Endothelial cell of umbilical vein (primary cell): ENCODE results near the gene UBAC1. TPM values are rescaled to one million over a fixed set of nuclear protein-coding genes. Genes with fewer than 3 reads are reported as not detected.

Experiments
- BruUV-seq: library from RNA; stranded (reverse); fragments of 400-500 nt; replicated peaks from 2 replicates; lab custom pipeline; 2021; lab: Mats Ljungman, UMichigan
- CTCF ChIA-PET: fragments of 300-600, 350-600 bp; sonication (Branson Sonifier 250); formaldehyde crosslinking; loops from one replicate; lab custom pipeline; 2021; ENCODE audit warnings: antibody characterized with exemption, inconsistent platforms; lab: Charles Lee
- POLR2A ChIA-PET: fragments of 300-600, 350-600 bp; sonication (Branson Sonifier 250); formaldehyde crosslinking; loops from one replicate; lab custom pipeline; 2021; ENCODE audit warnings: antibody characterized with exemption, inconsistent platforms; lab: Charles Lee
- DNase-seq: peaks from one replicate; pipeline ENCODE4 v3.0.0-alpha.2; 2011; ENCODE audit warnings: low read depth, low spot score
- FAIRE-seq: peaks from 2 replicates; lab custom pipeline; 2011; peaks lifted over from hg19 to GRCh38; lab: Jason Lieb, UNC
- H2AFZ ChIP-seq: 2 replicates; pipeline ENCODE4 v1.6.0; 2012; ENCODE audit warnings: low read depth, low read length, control low read depth, inconsistent platforms
- H3K27ac ChIP-seq: 2 replicates; pipeline ENCODE4 v1.5.1; 2011; ENCODE audit warnings: low read depth, mild to moderate bottlenecking, control low read depth, low read length, moderate library complexity; ENCODE audit not compliant: insufficient read depth
- H3K27me3 ChIP-seq, 2 experiments: 2 replicates each; pipeline versions ENCODE4 v1.6.0 to v1.6.1; 2011; ENCODE audit warnings: low read length in 2 of 2, mixed read lengths in 1 of 2; ENCODE audit not compliant: control insufficient read depth in 2 of 2, insufficient read depth in 2 of 2
- H3K36me3 ChIP-seq, 2 experiments: 2 replicates in 1 of 2; 3 replicates in 1 of 2; pipeline ENCODE4 v1.5.1; 2011; ENCODE audit warnings: low read length in 2 of 2, mild to moderate bottlenecking in 1 of 2, moderate library complexity in 1 of 2; ENCODE audit not compliant: control insufficient read depth in 2 of 2, insufficient read depth in 2 of 2; ENCODE audit errors: extremely low read depth in 1 of 2
- H3K4me1 ChIP-seq: 3 replicates; pipeline ENCODE4 v1.5.1; 2011; ENCODE audit warnings: mild to moderate bottlenecking, low read length; ENCODE audit not compliant: control insufficient read depth, insufficient read depth; ENCODE audit errors: extremely low read depth
- H3K4me2 ChIP-seq: 2 replicates; pipeline ENCODE4 v1.6.1; 2011; ENCODE audit warnings: low read length, control low read depth, mixed read lengths; ENCODE audit not compliant: insufficient read depth
- H3K4me3 ChIP-seq, 3 experiments: fragments of 200-600 bp in 1 of 3; sonication (generic), shearing (Covaris generic) in 1 of 3; replicated peaks in 1 of 3; 2 replicates each; pipeline ENCODE4 v1.5.1; 2011 to 2016; ENCODE audit warnings: control low read depth in 3 of 3, low read length in 3 of 3, mild to moderate bottlenecking in 2 of 3, inconsistent platforms in 1 of 3, low read depth in 1 of 3, moderate library complexity in 1 of 3; ENCODE audit not compliant: insufficient read depth in 1 of 3
- H3K79me2 ChIP-seq: 2 replicates; pipeline ENCODE4 v1.6.0; 2012; ENCODE audit warnings: low read length, inconsistent platforms; ENCODE audit not compliant: control insufficient read depth, insufficient read depth
- H3K9ac ChIP-seq: replicated peaks from 2 replicates; pipeline ENCODE3; 2011; ENCODE audit warnings: low read length, control low read depth; ENCODE audit not compliant: insufficient read depth; ENCODE audit errors: extremely low read depth
- H3K9me1 ChIP-seq: replicated peaks from 3 replicates; pipeline ENCODE4 v1.6.0; 2011; ENCODE audit warnings: mild to moderate bottlenecking, low read length; ENCODE audit not compliant: control insufficient read depth, insufficient read depth; ENCODE audit errors: extremely low read depth
- H3K9me3 ChIP-seq: replicated peaks from 2 replicates; pipeline ENCODE4 v1.5.1; 2012; ENCODE audit warnings: low read length, inconsistent platforms; ENCODE audit not compliant: control insufficient read depth, insufficient read depth
- H4K20me1 ChIP-seq: replicated peaks from 2 replicates; pipeline ENCODE3; 2011; ENCODE audit warnings: mild to moderate bottlenecking, low read length; ENCODE audit not compliant: control insufficient read depth, insufficient read depth; ENCODE audit errors: extremely low read depth
- EZH2 ChIP-seq: IDR thresholded peaks from 2 replicates; pipeline ENCODE4 v1.6.1; 2012; ENCODE audit warnings: borderline replicate concordance, low read depth, mild to moderate bottlenecking, moderate library complexity, low read length, inconsistent platforms; ENCODE audit not compliant: severe bottlenecking
- FOS ChIP-seq: IDR thresholded peaks from 2 replicates; pipeline ENCODE4 v1.6.1; 2011; ENCODE audit warnings: mild to moderate bottlenecking, low read length, moderate library complexity, borderline replicate concordance; ENCODE audit not compliant: insufficient read depth
- GATA2 ChIP-seq: IDR thresholded peaks from 2 replicates; pipeline ENCODE4 v1.7.0; 2011; ENCODE audit warnings: low read depth, mild to moderate bottlenecking, moderate library complexity, mixed read lengths, low read length; ENCODE audit not compliant: insufficient read length, insufficient read depth
- MYC ChIP-seq: IDR thresholded peaks from one replicate; pipeline ENCODE4 v1.6.1; 2011; ENCODE audit warnings: mild to moderate bottlenecking, low read depth, low read length
- POLR2A ChIP-seq: IDR thresholded peaks from 2 replicates; pipeline ENCODE4 v1.6.1; 2012; ENCODE audit warnings: low read depth, mild to moderate bottlenecking, control low read depth, low read length
- POLR2AphosphoS5 ChIP-seq: IDR thresholded peaks from 2 replicates; pipeline ENCODE4 v1.6.1; 2012; ENCODE audit warnings: low read depth, mild to moderate bottlenecking, control low read depth, low read length, moderate library complexity; ENCODE audit not compliant: insufficient read depth
- dilution Hi-C: fragments of 300-500 bp; cut with MboI; formaldehyde crosslinking; loops from one replicate; pipeline ENCODE4 v1.15.0; 2019; ENCODE audit warnings: low sequenced_read_pairs; ENCODE audit not compliant: extremely low pct_ligation_motif_present
- intact Hi-C: fragments of 100-400 bp; cut with micrococcal nuclease; formaldehyde crosslinking; loops from one replicate; pipeline ENCODE4 v1.10.0; 2022
- polyA plus RNA-seq, 4 experiments: library from polyadenylated mRNA; depleted of rRNA in 3 of 4; stranded (reverse) in 3 of 4; unstranded in 1 of 4; fragments of >200 nt; gene quantifications; 2 replicates each; pipeline versions ENCODE4 v1.2.1 to v1.2.3, GENCODE V29; 2011 to 2012; ENCODE audit warnings: missing spikeins in 1 of 4
- total RNA-seq: library from RNA; stranded (reverse); gene quantifications from 2 replicates; pipeline ENCODE4 v1.2.3, GENCODE V29; 2021
- TF ChIP-seq, protein P1 (sequence below), 2 donors: IDR thresholded peaks; 1 replicate in 1 of 2; 2 replicates in 1 of 2; pipeline ENCODE4 v1.5.1; 2011; ENCODE audit warnings: low read length in 2 of 2, mild to moderate bottlenecking in 2 of 2, moderate library complexity in 2 of 2, control low read depth in 1 of 2, inconsistent platforms in 1 of 2, low read depth in 1 of 2; ENCODE audit not compliant: insufficient read depth in 1 of 2; ENCODE audit errors: extremely low read depth in 1 of 2

Gene UBAC1
- total and polyA plus RNA-seq, 2 donors (not counting 3 experiments of a cell fraction or from before 2014, with no cell fraction given) = 39.5 to 56.7 TPM

GRCh38 chr9:135901031-135901758 lies 60.0 kb downstream of the UBAC1 start:
- Histone ChIP-seq H3K9me3 (no peaks in the 10 kb centered on the region), H3K4me1 (peaks cover 16% of the 10 kb centered on the region), H2AFZ (no peak overlapping the region), H3K79me2 (peaks cover 97% of the 10 kb centered on the region), H3K4me2 (no peak overlapping the region), H3K9me1 (no peaks in the 10 kb centered on the region), H3K27me3 (no peaks in the 10 kb centered on the region), H3K27ac (no peak overlapping the region), H3K4me3 (no peak overlapping the region), H4K20me1 (no peaks in the 10 kb centered on the region), H3K9ac (no peak overlapping the region), H3K36me3 (no peaks in the 10 kb centered on the region)
- TF ChIP-seq EZH2 = no peak
- intact Hi-C loops (no loop called here), dilution Hi-C loops (no loop called here)
- FAIRE-seq (no peak), DNase-seq (no peak)
- BruUV-seq = no TSS peak
- ChIA-PET CTCF (no interaction called here), POLR2A (no interaction called here)

DNA sequence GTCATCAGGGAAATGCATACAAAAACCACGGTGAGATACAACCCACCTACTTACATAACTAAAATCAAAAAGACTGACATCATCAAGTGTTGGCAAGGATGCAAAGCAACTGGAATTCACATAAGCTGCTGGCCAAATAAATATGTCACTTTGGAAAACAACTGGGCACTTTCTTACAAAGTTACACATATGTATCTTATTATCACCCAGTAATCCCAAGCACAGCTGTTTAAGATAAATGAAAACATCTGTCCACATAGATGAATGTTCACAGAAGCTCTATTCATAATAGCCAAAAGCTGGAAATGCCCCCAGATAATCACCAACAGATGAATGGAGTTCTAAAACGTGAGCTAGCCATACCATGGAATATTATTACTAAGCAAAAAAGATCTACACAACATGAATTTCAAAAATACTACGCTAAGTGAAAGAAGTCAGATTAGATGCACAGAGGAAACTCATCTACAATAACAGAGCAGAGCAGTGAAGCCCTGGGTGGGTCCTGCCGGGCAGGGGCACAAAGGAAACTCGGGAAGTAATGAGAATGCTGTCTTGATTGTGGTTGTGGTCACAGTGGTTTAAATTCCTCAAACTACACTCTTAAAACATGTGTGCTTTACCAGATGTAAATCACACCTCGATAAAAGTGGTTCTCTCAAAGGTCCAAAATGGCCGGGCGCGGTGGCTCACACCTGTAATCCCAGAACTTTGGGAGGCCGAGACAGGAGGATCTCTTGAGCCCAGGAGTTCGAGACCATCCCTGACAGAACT lies 62.4 kb downstream of the UBAC1 start:
- Histone ChIP-seq H3K79me2 (peaks cover 97% of the 10 kb centered on the region), H2AFZ (no peak overlapping the region), H3K4me3 (no peak overlapping the region), H3K9me1 (no peaks in the 10 kb centered on the region), H3K27ac (no peak overlapping the region), H3K36me3 (no peaks in the 10 kb centered on the region), H3K27me3 (no peaks in the 10 kb centered on the region), H3K9me3 (no peaks in the 10 kb centered on the region), H4K20me1 (peaks cover 7% of the 10 kb centered on the region), H3K4me2 (no peak overlapping the region), H3K4me1 (peaks cover under 1% of the 10 kb centered on the region), H3K9ac (no peak overlapping the region)
- BruUV-seq = no TSS peak
- intact Hi-C loops = no loop called here
- TF ChIP-seq POLR2AphosphoS5 (no peak), GATA2 (no peak), FOS (no peak), EZH2 (no peak), POLR2A (no peak), MYC (no peak)
- TF ChIP-seq, protein P1, sequence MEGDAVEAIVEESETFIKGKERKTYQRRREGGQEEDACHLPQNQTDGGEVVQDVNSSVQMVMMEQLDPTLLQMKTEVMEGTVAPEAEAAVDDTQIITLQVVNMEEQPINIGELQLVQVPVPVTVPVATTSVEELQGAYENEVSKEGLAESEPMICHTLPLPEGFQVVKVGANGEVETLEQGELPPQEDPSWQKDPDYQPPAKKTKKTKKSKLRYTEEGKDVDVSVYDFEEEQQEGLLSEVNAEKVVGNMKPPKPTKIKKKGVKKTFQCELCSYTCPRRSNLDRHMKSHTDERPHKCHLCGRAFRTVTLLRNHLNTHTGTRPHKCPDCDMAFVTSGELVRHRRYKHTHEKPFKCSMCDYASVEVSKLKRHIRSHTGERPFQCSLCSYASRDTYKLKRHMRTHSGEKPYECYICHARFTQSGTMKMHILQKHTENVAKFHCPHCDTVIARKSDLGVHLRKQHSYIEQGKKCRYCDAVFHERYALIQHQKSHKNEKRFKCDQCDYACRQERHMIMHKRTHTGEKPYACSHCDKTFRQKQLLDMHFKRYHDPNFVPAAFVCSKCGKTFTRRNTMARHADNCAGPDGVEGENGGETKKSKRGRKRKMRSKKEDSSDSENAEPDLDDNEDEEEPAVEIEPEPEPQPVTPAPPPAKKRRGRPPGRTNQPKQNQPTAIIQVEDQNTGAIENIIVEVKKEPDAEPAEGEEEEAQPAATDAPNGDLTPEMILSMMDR (IDR thresholded peaks at IDR 0.05; ENCODE audit: extremely low read depth in 1 of 2, insufficient read depth in 1 of 2, low read depth in 1 of 2, low read length in 2 of 2) = no peak
- ChIA-PET POLR2A (interaction anchor here (0.6 kb wide), 1 partner anchor 12 kb away, joined by 4 read pairs; no protein-coding TSS in a partner anchor), CTCF (no interaction called here)
- dilution Hi-C loops = no loop called here
- DNase-seq (no peak), FAIRE-seq (peak; percentile 64)
